Muscle of arm (tissue), 12 donors: Measurements from ENCODE around the gene DLEC1. TPM values are rescaled to one million over a fixed set of nuclear protein-coding genes. Genes with fewer than 3 reads are reported as not detected.
"Not testable (repeated sequence)": the region's sequence is repeated elsewhere in the genome, so short reads cannot be mapped to it uniquely, and the experiment has no call there.

Source experiments
- DNase-seq: peaks from one replicate; pipeline ENCODE4 v3.0.0-alpha.2; 2013
- polyA plus RNA-seq, 12 donors: library from polyadenylated mRNA; unstranded; fragments of 120-200 nt; gene quantifications; one replicate each; pipeline ENCODE4 v1.2.1, GENCODE V29; 2013; ENCODE audit not compliant: insufficient read length in 12 of 12

The DLEC1 gene
- polyA plus RNA-seq, 12 donors: 0.14 to 1.1 (median 0.49) TPM; not detected in 2

GRCh38 chr3:38018296-38019266 lies 20.4 kb upstream of the DLEC1 start:
- no peak for DNase-seq

GRCh38 chr3:38019658-38020341 lies 19.2 kb upstream of the DLEC1 start:
- no peak for DNase-seq

GRCh38 chr3:38020342-38020726 lies 18.7 kb upstream of the DLEC1 start:
- no peak for DNase-seq

GRCh38 chr3:38021196-38021595 lies 17.8 kb upstream of the DLEC1 start:
- no peak for DNase-seq

DNA sequence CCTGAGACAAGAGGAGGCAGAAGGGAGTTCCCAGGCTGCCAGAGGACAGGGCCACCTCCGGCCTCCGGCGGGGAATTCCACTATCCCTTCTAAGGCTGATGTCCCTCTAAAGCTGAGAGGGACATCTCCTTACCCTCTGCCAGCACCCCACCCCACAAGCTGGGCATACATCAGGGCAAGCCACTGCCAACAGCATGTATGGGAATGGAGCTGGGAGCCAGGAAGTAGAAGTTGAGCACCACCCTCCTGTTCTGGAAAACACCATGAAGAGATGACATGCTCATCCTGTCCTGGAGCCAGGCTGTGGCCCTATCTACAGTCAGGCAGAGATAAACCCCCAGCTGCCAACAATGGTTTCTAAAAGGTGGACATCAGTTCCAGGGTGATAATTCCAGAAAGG lies 16.7 kb upstream of the DLEC1 start:
- no peak for DNase-seq

DNA sequence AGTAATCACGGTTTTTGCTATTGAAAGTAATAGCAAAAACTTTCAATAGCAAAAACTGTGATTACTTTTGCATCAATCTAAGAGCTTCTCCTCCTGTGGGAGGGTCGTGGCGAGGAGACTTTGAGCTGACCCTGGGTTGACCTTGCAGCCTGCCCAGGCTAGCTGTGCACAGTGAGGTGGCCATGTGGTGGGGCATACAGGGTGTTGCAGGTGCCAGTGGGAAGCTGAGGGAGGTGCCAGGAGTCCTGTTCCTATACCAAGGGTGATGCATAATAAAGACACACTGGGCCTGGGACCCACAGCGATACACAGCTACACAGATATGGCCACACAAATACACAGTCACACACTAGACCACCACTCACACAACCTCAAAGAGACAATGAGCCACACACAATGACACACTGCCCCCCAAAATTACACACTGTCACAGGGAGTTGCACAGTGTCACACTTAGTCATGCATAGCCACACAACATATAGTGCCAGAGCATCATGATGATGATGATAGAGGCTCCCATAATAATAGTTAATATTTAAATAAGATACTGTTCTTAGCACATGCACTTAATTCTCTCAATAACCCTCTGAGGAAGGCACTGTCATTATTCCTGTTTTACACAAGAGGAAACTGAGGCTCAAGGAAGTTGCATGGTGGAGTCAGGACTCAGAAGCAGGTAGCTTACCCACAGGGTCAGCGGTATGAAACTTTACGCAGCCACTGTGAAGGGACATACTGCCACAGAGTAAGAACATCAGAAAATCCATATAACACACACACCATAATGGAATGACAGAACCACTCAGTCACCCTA lies 15.9 kb upstream of the DLEC1 start:
- DNase-seq: no peak

DNA sequence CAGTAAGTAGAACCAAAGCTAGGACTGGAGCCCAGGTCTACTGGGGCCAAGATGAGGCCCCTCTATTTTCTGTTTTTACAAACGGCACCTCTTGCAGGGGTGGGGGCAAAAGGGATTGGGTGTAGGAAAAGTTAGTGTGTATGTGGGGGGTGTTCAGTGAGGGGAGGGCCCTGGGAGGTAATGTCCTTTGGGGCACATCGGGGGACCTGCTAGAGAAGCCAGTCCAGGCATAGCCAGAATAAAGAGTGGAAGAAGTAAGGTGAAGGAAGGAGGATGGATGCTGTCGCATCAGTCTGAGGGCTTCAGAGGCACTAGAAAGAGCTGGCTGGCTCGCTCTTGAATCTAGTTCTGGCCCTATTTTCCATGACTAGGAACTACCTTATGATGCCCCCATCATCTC lies 12.2 kb upstream of the DLEC1 start:
- DNase-seq: no peak

DNA sequence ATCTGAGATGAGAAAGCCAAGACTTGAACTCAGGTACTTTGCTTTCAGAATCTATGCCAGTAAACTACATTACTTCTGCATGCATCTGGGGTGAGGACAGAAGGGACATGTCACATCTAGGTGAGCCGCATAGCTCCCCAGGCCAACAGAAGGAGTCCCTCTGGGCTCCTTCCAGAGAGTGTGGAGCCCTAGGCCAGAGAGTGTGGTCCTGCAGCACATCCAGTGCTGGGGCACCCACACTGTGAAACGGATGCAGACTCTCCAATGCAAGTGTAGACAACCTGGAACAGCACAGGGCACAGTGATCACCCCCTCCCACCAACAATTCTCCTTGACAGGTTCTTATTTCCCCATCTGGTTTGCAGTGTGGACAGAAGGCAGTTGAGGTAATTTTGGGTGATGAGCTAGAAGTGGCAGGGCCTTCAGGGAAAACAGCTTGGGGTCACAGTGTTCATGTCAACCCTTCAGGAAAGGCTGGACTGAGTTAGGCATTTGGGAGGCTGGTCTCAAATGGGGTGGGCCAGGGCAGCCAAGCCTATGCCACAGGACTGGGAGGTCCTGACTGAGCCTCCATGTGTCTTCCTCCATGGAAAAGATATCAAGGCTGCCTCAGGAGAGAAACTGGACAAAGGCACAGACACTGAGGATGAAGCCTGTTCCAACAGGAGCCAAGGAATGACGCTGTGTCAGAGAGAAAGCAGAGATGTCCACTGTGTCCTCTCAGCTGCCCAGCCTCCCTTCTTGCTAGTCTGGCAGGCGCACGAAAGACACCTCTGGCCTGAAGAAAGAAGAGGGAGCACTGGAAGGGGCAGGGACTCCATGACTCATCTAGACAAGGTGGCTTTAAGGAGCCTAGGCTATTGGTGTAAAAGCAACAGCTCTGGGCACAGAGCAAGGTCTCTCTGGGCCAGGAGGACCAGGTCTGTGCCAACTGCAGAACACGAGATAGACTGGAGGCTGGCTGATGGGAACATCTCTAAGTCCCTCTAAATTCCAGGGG lies 11.2 kb upstream of the DLEC1 start:
- no peak for DNase-seq

- DNase-seq: no peak
Measured at GRCh38 chr3:38028621-38029361, 10.2 kb upstream of the DLEC1 start.

GRCh38 chr3:38029400-38030125 lies 9.4 kb upstream of the DLEC1 start, which contains the start of gene PLCD1:
PLCD1 (minus strand) TSS chr3:38029642; CDS start chr3:38029539, 103 bp downstream.
- peak; percentile 80 for DNase-seq

DNA sequence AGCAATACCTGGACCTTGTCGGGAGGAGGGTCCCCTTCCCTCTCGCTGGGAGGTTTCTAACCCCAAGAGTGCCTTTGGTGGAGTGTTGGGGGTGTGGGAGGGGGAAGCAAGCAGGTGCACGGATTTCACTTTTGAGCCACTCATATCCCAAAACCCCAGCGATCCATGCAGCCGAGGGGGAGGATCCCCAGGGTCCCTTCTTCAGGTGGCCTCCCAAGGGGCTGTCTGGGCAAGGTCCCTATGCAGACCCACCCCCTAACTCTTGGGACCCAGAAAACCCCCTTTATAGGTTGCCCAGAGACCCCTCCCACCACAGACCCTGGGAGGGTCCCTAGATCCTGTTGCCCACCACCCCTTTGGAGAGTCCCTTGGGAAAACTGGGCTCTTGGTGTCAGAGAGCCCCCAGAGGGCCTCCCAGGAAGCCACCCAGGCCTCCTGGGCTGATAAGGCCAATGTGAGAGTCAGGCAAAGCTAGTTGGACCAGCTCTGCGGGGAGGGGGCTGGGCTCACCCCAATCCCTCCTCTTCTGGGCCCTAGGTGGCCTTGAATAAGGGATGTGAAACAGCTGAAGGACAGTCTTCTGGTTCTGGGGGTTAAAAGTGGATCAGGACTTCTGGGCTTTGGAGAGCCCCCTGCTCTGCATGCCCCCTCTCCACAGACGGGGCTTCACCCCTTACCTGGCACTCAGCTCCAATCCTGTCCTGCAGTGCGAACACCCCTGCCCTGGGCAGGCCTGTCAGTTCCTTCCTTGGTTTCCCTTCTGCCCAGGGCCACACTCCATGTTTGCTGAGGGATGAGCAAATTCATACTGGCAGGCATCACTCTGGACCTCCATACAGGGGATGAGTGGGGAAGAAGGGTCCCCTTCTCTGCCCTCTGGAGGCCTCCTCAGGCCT lies 8.6 kb upstream of the DLEC1 start:
- no peak for DNase-seq

- no peak for DNase-seq
Measured at GRCh38 chr3:38031022-38031994, 7.7 kb upstream of the DLEC1 start.

DNA sequence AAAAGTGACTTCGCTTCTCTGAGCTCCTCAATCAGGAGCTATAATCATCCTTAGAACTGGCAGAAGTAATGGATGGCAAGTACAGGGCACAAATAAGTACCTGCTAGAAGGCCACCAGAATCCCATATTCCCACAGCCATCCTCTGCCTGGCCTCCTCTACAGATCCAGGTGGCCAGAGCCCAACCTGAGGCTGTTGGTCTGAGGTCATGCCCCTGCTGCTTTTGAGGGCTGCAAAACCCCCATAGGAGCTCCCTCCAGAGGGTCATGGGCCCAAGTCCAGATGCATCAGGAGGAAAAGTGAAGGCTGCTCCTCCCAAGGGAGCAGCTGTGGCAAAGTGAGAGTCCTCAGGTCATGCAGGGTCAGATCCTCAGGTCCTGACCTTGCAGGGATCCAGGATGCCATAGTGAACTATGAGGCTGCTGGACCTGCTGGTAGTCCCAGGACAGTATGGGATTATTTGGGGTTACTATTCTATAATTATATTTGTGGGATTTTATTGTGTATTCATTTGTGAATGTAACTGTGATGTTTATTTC lies 6.6 kb upstream of the DLEC1 start:
- DNase-seq: no peak

- DNase-seq: not testable (repeated sequence)
Measured at GRCh38 chr3:38033586-38033985, 5.4 kb upstream of the DLEC1 start.

GRCh38 chr3:38034335-38034734 lies 4.7 kb upstream of the DLEC1 start:
- not testable (repeated sequence) for DNase-seq

- DNase-seq: no peak
Measured at GRCh38 chr3:38036286-38036685, 2.7 kb upstream of the DLEC1 start.

- no peak for DNase-seq
Measured at GRCh38 chr3:38036906-38037305, 2.1 kb upstream of the DLEC1 start.
